ENCODE measurements around the gene CDO1.

Gene CDO1

DNA sequence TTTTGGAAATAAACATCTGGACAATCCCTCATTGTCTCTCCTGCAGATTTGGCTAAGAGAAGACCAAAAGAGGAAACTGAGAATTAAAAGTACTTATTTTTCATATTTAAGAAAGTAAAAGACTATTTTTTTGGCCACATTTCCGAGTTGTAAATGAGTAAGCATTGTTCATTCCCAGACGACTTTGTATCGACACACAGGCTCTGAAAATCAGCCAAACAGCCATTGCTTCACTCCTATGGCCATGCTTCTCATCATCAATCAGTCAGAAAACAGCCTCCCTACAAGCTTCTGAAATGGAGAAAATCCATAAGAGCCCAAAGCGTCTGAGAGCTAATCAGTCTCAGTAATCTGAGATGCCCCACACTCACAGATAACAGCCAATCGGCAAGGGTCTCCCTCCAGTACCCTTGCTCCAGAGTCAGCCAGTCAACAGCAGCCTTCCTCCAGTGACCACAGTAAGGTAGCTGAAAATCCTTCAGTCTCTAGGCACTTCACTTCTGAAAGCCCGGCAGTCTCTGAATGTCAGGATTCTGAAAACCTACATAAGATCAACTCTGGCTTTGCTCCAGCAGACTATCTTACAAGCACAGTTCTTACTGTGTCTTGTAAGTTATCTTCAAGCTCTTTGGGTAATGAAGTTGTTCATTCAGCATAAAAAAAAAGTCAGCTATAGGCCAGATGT, 30.9 kb downstream of the CDO1 start:
- no peak for DNase-seq (ENCODE audit: low spot score)

GRCh38 chr5:115778417-115778816, 38.0 kb downstream of the CDO1 start:
- no peak for DNase-seq (ENCODE audit: low spot score)

DNA sequence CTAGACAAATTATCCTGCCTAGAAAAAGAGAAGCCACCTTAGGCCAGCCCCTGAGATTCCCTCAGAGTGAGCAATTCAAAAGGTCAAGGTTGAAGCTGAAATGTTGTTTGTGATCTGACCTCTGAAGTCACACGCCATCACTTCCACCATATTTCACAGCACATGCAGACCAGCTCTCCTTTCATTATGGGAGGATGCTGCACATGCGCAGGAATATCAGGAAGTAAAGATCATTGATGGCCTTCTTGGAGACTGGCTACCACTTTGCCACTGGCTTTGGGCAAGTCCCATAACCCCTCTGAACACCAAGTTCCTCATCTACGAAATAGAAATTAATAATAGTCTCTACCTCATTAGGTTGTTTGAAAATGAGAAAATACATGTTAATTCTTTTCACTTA, 39.5 kb downstream of the CDO1 start:
- DNase-seq (ENCODE audit: low spot score): no peak

GRCh38 chr5:115775999-115776398, 40.5 kb downstream of the CDO1 start:
- no peak for DNase-seq (ENCODE audit: low spot score)

GRCh38 chr5:115774684-115775083, 41.8 kb downstream of the CDO1 start:
- DNase-seq (ENCODE audit: low spot score): no peak

- no peak for DNase-seq (ENCODE audit: low spot score)
Observed at GRCh38 chr5:115772731-115773475, 43.6 kb downstream of the CDO1 start.

GRCh38 chr5:115770466-115770865, 46.0 kb downstream of the CDO1 start:
- no peak for DNase-seq (ENCODE audit: low spot score)

DNA sequence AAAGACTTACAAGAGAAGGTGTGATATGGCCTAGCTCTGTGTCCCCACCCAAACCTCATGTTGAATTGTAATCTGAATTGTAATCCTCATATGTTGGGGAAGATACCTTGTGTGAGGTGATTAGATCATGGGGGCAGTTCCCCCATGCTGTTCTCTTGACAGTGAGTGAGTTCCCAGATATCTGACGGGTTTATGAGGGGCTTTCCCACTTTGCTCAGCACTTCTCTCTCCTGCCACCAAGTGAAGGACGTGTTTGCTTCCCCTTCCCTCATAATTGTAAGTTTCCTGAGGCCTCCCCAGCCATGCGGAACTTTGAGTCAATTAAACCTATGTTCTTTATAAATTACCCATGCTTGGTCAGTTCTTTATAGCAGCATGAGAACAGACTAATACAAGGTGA, 49.0 kb downstream of the CDO1 start:
- DNase-seq (ENCODE audit: low spot score): no peak

- no peak for DNase-seq (ENCODE audit: low spot score)
Observed at GRCh38 chr5:115766608-115767007, 49.9 kb downstream of the CDO1 start.

GRCh38 chr5:115758356-115758755, 58.1 kb downstream of the CDO1 start:
- DNase-seq (ENCODE audit: low spot score): no peak

DNA sequence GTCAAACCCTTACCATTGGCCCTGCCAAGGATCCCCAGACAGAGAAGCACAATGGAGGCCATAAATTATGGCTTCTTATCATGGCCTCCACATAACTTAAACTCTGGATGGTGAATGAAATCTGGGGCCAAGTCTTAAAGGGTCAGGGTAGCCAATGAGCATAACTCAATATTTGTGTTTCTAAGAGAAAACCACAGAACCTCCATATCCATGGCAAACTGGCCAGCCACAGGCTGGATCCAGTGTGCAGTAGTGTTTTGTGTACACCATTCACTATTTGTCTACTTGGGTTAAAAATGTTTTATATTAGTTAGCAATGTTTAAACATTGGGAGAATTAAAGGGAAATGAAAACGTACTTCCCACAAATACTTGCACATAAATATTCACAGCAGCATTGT, 60.8 kb downstream of the CDO1 start:
- no peak for DNase-seq (ENCODE audit: low spot score)
